HG02840 (cell line): ENCODE results near the gene ARID1B.

Source experiments
- ATAC-seq: cut with Tn5 transposase; IDR thresholded peaks from one replicate; pipeline ENCODE4 v1.9.1; 2021; ENCODE audit warnings: mild to moderate bottlenecking, moderate library complexity, moderate number of reproducible peaks; ENCODE audit not compliant: unreplicated experiment, low FRiP score

Gene ARID1B

DNA sequence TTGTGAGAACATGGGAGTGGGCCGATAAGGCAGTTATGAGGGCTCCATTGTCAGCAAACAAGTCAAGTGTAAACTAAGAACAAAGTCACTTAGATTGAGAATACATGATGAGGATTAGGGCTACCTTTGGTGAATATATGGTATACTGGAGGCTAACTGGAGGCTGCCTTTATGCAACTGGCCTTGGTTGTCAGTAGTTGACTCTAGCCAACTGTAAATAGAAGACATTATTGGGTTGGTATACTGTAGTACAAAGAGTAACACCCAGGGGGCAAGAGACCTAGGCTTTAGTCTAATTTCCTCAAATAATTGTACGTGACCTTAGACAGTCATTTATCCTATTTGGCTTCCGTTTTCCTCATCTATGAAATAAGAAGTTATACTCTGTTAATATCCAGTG, 235.2 kb downstream of the ARID1B start:
- ATAC-seq: no peak

GRCh38 chr6:157013649-157014304, 236.6 kb downstream of the ARID1B start:
- ATAC-seq: no peak

GRCh38 chr6:157014871-157015270, 237.7 kb downstream of the ARID1B start:
- ATAC-seq: no peak

DNA sequence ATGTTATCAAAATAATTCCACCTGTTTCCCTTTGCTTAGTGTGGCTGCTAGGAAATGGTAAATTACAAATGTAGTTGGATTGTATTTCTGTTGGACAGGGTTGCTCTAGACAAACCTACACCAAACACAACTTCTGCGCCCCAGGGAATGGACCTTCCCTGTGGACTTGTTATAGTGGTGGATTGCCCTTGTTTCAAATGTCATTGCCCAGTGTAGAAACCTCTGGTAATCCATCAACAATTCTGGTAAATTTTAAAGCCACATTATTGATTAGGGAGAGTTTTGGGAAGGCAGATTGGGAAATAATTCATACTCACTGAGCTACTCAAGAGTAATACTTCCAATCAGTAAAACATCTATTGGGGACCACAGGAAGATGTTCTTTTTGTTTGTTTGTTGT, 239.8 kb downstream of the ARID1B start:
- ATAC-seq: no peak

- no peak for ATAC-seq
Measured at GRCh38 chr6:157017861-157018260, 240.7 kb downstream of the ARID1B start.

DNA sequence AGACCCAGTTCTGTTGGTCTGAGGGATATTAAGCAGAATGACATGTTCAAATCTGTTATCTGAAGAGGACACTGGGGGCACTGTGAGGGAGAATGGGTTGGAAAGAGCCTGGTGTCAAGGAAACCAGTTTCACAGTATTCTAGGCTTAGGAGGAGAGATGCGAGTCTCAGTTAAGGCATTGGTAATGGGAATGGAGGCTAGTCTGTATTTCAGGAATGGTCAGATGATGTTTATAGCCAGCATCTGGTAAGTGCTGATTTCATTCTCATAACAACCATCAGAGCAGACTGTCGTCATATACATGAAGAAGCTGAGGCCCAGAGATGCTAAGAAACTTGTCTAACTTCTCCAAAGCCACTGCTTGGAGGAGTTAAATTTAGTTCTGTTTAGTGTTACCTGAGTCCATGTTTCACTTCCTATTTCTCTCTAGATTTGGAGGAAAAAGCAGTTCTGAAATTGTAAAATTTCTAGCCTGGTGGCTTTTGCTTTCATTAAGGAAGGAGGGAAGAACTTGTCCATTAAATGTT, 242.0 kb downstream of the ARID1B start:
- ATAC-seq: no peak

DNA sequence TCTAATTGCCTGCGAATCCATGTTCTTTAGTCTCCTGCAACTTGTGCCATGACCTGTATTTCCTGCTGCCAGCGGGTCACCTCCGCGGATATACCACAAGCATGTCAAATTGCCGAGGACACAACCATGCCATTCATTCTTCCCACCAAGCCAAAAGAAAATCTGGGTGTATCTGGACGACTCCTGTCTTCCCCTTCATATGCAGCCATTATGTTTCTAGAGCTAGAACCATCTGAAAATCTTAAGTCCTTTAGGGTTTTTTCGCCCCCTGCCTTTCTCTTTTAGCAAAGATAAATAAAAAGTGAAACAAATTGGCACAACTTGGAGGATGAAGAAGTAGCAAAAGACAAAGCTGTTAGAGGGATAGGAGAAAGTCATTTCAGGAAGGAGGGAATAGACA, 242.6 kb downstream of the ARID1B start:
- no peak for ATAC-seq

DNA sequence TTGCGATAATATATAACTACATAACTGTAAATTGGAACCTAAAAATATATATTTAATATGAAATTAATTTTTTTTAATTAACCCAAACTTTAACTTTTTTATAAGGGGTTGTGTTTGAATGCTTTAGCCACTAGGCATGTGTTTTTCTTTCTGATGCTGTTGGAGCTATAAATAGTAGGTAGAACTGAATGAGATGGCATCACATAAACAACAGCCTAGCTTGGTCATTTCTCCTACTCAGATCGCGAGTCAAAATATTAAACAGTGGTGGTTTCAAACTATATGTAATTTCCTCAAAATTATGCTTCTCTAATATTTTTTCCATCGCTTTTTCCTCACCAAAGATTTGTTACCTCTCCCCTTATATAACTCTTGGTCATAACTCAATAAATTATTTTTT, 243.2 kb downstream of the ARID1B start:
- ATAC-seq: no peak

GRCh38 chr6:157020881-157021343, 243.7 kb downstream of the ARID1B start:
- peak; percentile 29 for ATAC-seq

- ATAC-seq: peak; percentile 83
Measured at GRCh38 chr6:157021344-157021992, 244.3 kb downstream of the ARID1B start.

DNA sequence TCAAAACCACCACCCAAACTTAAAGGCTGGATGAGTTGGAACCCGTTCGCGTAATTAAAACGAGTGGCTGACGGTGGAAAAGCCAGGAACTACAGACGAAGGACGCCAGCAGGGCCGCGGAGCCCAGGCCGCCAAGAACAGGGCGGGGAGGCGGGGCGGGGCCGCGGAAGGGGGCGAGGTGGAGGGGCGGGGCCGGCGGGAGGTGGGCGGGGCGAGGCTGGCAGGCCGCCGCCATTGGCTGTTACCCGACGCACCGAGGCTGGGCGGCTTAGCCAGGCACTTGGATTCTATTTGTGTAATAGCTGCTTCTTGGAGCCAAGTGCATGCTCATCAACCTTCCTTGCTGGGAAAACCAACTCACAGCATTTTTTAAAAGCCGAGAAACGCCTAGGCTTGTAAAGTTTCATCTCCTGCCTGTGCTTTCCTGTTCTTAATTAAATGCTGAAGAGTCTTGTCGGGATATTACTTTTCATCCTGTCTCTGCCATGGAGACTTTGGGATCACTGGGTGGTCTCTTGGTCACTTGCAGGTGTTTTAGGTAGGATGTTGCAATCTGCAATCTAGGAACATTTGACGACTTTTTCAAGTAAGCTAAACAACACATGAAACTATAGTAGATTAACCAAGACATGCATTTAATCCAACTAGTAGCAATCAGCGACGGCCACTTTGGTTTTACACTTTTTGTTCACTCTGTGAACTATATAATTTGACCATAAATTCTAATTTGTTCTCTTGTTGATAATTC, 245.0 kb downstream of the ARID1B start:
- ATAC-seq: peak; percentile 43

DNA sequence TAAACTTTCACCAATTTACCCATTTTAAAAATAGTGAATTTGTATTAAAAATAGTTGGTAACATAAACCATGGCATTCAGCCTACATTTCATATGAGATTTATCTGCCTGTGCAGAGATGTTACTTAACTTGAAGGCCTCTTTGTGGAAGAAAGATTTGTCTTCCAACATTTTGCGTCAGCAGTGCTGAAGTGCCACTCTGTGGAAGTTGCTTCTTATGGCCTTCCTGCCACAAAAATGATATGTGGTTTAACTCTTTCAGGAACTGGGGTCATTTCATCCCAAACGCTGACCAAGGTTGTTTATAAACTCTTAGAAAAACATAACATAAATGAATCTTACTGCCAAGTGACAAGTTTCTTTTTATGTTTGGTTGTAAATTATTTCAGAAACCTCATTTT, 246.8 kb downstream of the ARID1B start:
- no peak for ATAC-seq

GRCh38 chr6:157024745-157025144, 247.6 kb downstream of the ARID1B start:
- no peak for ATAC-seq

DNA sequence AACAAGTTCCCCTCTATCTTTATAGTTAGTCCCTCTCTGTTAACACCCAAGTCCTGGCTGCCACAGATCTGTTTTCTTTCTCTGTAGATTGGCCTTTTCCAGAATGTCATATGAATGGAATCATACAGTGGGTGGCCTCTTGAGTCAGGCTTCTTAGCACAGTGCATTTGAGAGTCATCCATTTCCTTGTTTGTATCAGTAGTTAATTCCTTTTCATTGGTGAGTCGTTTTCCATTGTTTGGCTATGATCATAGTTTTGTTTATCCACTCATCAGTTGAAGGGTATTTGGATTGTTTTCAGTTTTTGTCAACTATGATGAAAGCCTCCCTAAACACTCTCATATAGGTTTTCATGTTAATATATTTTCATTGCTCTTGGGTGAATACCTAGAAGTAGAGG, 248.3 kb downstream of the ARID1B start:
- ATAC-seq: no peak

- no peak for ATAC-seq
Measured at GRCh38 chr6:157029980-157030690, 253.0 kb downstream of the ARID1B start.

- ATAC-seq: no peak
Measured at GRCh38 chr6:157030755-157031154, 253.6 kb downstream of the ARID1B start.

DNA sequence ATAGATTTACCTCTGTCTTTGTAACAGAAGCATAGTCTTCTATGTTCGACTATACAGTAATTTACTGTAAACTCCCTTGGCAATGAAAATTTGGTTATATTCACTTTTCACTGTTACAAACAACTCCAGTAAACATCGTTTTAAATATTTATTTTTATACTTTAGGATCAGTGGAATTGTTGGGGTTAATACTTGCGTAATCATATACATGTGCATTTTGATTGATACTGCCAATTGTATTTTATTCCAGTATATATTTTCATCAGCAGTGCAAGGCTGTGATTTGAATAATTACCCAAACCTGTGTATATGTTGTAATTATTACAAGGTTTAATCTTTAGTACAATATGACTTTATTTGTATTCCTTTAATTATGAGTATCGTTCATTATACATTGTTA, 255.7 kb downstream of the ARID1B start:
- no peak for ATAC-seq

DNA sequence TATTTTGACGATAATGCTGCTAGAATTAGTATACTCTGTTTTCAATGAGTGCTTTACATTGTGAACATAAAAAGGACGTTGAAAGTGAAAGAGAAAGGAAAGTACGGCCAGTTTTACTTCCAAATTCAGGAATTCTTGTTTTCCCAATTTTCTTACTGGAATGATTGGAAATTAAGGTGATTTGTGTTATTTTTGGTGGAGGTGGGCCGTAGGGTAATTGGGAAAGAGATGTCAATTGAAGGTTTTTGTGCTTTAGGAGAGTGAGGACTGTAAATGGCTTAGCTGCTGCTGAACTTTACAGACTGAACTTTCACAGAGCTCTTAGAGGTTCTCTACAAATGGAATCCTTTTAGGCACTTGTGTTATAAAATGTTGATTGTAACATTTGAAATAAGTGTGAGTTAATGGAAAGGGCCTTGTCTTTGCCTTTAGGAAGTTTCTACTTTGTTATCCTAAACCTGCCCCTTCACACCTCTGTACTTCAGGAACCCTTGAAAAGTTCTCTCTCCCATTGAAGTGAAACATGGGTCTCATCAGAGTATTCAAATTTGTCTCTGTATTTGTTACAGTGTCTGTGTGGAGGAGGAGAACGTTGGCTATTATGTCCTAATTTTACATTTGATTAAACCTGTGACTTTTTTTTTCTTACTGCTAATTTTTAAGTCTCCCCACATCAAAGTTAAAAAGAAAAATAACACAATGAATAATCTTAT, 256.4 kb downstream of the ARID1B start:
- ATAC-seq: no peak

DNA sequence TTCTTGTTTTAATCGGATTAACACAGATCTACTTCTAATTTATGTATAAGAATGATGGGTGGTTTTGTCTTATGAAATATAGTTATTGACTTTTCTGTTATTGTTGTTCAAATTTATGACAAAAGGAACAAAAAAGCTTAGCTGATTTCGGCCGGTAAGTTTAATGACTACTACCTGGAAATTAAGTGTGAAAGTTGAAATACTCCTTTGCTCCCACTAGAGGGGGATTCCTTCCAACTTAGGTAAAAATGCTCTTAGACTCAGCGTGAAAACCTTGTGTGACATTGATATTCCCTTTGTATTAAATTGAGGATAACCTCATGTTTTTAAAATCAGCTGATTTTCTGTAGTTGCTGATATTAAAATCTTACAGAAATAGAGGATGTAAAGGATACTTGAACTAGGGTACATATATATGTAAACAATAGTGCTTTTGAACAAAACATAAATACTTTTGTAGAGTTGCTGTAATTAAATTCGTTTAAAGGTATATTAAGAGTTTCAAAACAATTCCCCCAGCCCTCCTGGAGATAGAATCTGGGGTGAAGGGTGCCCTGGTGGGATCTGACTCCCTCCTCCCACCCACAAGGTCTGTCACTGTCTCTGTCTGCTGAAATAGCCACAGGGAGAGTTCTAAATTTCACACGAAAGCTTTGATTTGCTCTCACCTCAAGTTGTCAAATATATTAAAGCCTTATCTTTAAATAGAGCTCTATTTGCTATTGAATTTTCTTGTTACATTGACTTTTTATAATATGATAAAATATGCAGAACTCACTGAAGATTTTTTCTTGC, 257.5 kb downstream of the ARID1B start:
- no peak for ATAC-seq
